HFFc6 (cell line): Measurements from ENCODE around the gene A1CF. TPM values are rescaled to one million over a fixed set of nuclear protein-coding genes. Genes with fewer than 3 reads are reported as not detected.

Experiments
- DNase-seq: peaks from one replicate; pipeline ENCODE4 v3.0.0-alpha.2; 2018
- H3K27ac Mint-ChIP-seq: 2 replicates; pipeline ENCODE4 v1.8.0; 2020; ENCODE audit warnings: mild to moderate bottlenecking, mixed read lengths
- H3K27me3 Mint-ChIP-seq: 2 replicates; pipeline ENCODE4 v1.8.0; 2021; ENCODE audit warnings: mild to moderate bottlenecking, moderate library complexity, mixed read lengths; ENCODE audit not compliant: insufficient read depth
- H3K36me3 Mint-ChIP-seq: 2 replicates; pipeline ENCODE4 v1.8.0; 2021; ENCODE audit warnings: low read depth, mixed read lengths
- H3K4me1 Mint-ChIP-seq: 2 replicates; pipeline ENCODE4 v1.8.0; 2020; ENCODE audit warnings: low read depth, mixed read lengths
- H3K4me3 Mint-ChIP-seq: 2 replicates; pipeline ENCODE4 v1.8.0; 2020; ENCODE audit warnings: mild to moderate bottlenecking, moderate library complexity, mixed read lengths
- H3K9me3 Mint-ChIP-seq: 2 replicates; pipeline ENCODE4 v1.8.0; 2020; ENCODE audit warnings: mild to moderate bottlenecking, mixed read lengths
- total RNA-seq, 6 experiments: library from RNA; stranded (reverse); fragmentation: NEBNext Ultra II Directional; extraction: Animal tissue kit (Norgen Biotek cat#: 25700); gene quantifications; 2 replicates in 1 of 6; 3 replicates in 5 of 6; pipeline ENCODE4 v1.2.3, GENCODE V29; 2021
- TF ChIP-seq, protein P1 (sequence below): fragments of 200-600 bp; sonication (generic); IDR thresholded peaks from 2 replicates; pipeline ENCODE4 v1.5.0; 2021; ENCODE audit warnings: antibody characterized with exemption, mild to moderate bottlenecking

A1CF gene
- total RNA-seq, 6 experiments from 2014 or later, result not detected

GRCh38 chr10:50861370-50861769, 24.1 kb downstream of the A1CF start:
- Mint-ChIP-seq H3K27me3 (peaks cover 9% of the 10 kb centered on the region), H3K27ac (no peak overlapping the region), H3K9me3 (no peaks in the 10 kb centered on the region), H3K4me1 (no peaks in the 10 kb centered on the region), H3K4me3 (no peak overlapping the region), H3K36me3 (no peaks in the 10 kb centered on the region)
- no peak for DNase-seq
- TF ChIP-seq, protein P1, sequence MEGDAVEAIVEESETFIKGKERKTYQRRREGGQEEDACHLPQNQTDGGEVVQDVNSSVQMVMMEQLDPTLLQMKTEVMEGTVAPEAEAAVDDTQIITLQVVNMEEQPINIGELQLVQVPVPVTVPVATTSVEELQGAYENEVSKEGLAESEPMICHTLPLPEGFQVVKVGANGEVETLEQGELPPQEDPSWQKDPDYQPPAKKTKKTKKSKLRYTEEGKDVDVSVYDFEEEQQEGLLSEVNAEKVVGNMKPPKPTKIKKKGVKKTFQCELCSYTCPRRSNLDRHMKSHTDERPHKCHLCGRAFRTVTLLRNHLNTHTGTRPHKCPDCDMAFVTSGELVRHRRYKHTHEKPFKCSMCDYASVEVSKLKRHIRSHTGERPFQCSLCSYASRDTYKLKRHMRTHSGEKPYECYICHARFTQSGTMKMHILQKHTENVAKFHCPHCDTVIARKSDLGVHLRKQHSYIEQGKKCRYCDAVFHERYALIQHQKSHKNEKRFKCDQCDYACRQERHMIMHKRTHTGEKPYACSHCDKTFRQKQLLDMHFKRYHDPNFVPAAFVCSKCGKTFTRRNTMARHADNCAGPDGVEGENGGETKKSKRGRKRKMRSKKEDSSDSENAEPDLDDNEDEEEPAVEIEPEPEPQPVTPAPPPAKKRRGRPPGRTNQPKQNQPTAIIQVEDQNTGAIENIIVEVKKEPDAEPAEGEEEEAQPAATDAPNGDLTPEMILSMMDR, result no peak

DNA sequence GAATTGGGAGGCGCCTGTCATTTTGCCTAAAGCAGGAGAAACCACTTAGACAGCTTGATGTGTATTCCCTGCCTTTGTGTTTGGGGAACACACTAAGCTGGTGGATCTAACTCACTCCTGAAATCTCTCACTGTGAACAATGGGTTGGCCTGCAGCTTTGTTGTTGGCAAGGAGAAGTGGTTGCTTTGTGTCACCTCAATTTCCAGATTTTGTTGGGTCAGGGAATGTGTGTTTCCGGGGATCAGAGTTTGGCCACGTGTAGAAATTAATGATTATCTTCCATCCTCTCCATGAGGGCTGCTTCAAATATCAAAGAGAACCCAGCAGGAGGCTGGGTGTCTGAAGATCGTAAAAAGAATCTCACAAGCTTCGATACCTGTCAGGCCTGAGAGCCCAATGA, 27.8 kb downstream of the A1CF start:
- TF ChIP-seq, protein P1, result no peak
- Mint-ChIP-seq H3K27me3 (peaks cover 5% of the 10 kb centered on the region; the same call in 1 of the 2 replicates), H3K27ac (no peak overlapping the region), H3K36me3 (no peaks in the 10 kb centered on the region), H3K4me1 (no peaks in the 10 kb centered on the region; the same call in 1 of the 2 replicates), H3K9me3 (no peaks in the 10 kb centered on the region), H3K4me3 (no peak overlapping the region)
- no peak for DNase-seq

- no peaks in the 10 kb centered on the region for H3K9me3 Mint-ChIP-seq
- DNase-seq, result no peak
- TF ChIP-seq, protein P1, result no peak
- peaks cover 16% of the 10 kb centered on the region for H3K4me1 Mint-ChIP-seq
- no peak overlapping the region for H3K27ac Mint-ChIP-seq
- H3K4me3 Mint-ChIP-seq, result no peak overlapping the region
- H3K36me3 Mint-ChIP-seq, result no peaks in the 10 kb centered on the region
- H3K27me3 Mint-ChIP-seq, result peaks cover 5% of the 10 kb centered on the region; the same call in 1 of the 2 replicates
These were observed 30.0 kb downstream of the A1CF start for GRCh38 chr10:50855461-50855860.

GRCh38 chr10:50855015-50855414, 30.4 kb downstream of the A1CF start:
- Mint-ChIP-seq H3K9me3 (no peaks in the 10 kb centered on the region), H3K4me1 (peaks cover 21% of the 10 kb centered on the region), H3K36me3 (no peaks in the 10 kb centered on the region), H3K4me3 (no peak overlapping the region), H3K27me3 (peaks cover 5% of the 10 kb centered on the region; the same call in 1 of the 2 replicates), H3K27ac (no peak overlapping the region)
- DNase-seq, result no peak
- TF ChIP-seq, protein P1, result no peak

DNA sequence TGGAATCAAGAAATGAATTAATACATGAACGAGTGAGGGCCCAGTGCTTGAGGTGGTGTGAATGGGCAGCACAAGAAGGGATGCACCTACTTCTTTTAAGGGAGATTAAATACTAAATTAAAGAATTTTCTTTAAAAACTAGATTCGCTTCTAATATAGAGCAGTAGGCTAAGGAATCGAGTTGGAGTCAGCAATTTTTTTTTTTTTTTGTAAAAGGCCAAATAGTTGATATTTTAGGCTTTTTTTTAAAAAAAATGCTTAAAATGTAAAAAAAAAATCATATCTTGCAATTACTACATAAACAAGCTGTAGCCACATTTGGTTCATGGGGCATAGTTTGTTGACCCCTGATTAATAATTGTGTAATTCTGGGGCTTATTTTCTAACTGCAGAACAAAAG, 31.9 kb downstream of the A1CF start:
- TF ChIP-seq, protein P1, result no peak
- no peak overlapping the region for H3K27ac Mint-ChIP-seq

More for the DNA sequence above, 31.9 kb downstream of the A1CF start:
- no peaks in the 10 kb centered on the region for H3K36me3 Mint-ChIP-seq
- DNase-seq, result no peak
- H3K4me3 Mint-ChIP-seq, result no peak overlapping the region
- H3K27me3 Mint-ChIP-seq, result peaks cover 5% of the 10 kb centered on the region; the same call in 1 of the 2 replicates
- H3K9me3 Mint-ChIP-seq, result no peaks in the 10 kb centered on the region
- peaks cover 25% of the 10 kb centered on the region for H3K4me1 Mint-ChIP-seq
